Large intestine (tissue), 3 donors: ENCODE measurements around the gene RBM39. TPM values are rescaled to one million over a fixed set of nuclear protein-coding genes. Genes with fewer than 3 reads are reported as not detected.
A peak's percentile ranks its signal among the peaks of the same experiment; 100 is the strongest.
"Not testable (repeated sequence)": the region's sequence is repeated elsewhere in the genome, so short reads cannot be mapped to it uniquely, and the experiment has no call there.

Source experiments
- DNase-seq, 2 donors: peaks; one replicate each; pipeline versions ENCODE4 v3.0.0 to v3.0.0-alpha.2; 2013
- H3K27ac ChIP-seq: one replicate; pipeline ENCODE4 v1.5.1; 2013; ENCODE audit warnings: low read length
- H3K27me3 ChIP-seq: 2 replicates; pipeline ENCODE4 v1.6.1; 2013; ENCODE audit warnings: low read length; ENCODE audit not compliant: control insufficient read depth, insufficient read depth
- H3K36me3 ChIP-seq: 2 replicates; pipeline ENCODE4 v1.6.1; 2013; ENCODE audit warnings: low read length; ENCODE audit not compliant: control insufficient read depth, insufficient read depth
- H3K4me1 ChIP-seq: one replicate; pipeline ENCODE4 v1.6.1; 2013; ENCODE audit warnings: low read length; ENCODE audit not compliant: control insufficient read depth, insufficient read depth
- H3K4me3 ChIP-seq: one replicate; pipeline ENCODE4 v1.5.1; 2013; ENCODE audit warnings: low read length
- H3K9me3 ChIP-seq: one replicate; pipeline ENCODE4 v1.6.1; 2013; ENCODE audit warnings: mild to moderate bottlenecking, low read depth, low read length, moderate library complexity; ENCODE audit not compliant: control insufficient read depth
- WGBS: methylation state at CpG from one replicate; pipeline ENCODE4 v1.1.5; 2013; ENCODE audit warnings: low lambda C conversion rate; ENCODE audit not compliant: insufficient coverage; 5-methylcytosine and 5-hydroxymethylcytosine counted together
- polyA plus RNA-seq: library from polyadenylated mRNA; unstranded; fragments of 120-200 nt; gene quantifications from one replicate; pipeline ENCODE4 v1.2.1, GENCODE V29; 2013

RBM39 gene
- polyA plus RNA-seq, 1 donor: 429 TPM

DNA sequence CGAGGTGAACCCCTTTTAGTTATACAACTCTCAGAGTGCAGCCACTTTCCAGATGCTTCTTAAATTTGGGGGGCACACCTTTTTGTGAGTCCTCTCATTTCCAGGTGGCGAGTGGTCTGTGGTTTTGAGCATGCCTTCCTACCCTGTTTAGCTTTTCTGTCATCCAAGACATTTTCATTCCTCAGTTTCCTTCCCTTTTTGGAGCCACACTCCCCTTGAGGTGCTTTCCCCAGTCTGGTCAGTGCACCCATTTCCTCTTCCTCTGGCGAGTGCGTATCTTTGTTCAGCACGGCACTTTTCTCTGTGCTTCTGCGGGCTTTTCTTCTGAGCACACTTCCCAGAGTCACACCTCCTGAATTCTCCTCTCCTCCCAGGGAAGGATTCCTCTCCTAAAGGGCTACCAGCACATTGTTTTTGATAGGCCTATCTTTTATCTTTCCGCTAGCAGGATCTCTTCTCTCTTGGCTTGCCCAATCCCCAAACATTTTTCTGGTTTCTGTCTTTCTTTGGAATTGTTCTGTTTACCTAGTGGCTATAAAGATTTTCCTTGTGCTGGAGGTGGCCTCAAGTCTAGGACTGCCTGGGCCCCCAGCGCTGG lies 31.2 kb upstream of the RBM39 start:
- H3K27me3 ChIP-seq: no peaks in the 10 kb centered on the region
- peaks cover 4% of the 10 kb centered on the region for H3K36me3 ChIP-seq
- peak overlapping the region; percentile 73 for H3K4me3 ChIP-seq
- DNase-seq: peak; percentile 12 to 41
- H3K4me1 ChIP-seq: peaks cover 28% of the 10 kb centered on the region
- peaks cover 6% of the 10 kb centered on the region for H3K9me3 ChIP-seq
- H3K27ac ChIP-seq: peak overlapping the region; percentile 77
- WGBS: 25% methylated on average over 5 of the region's 8 CpGs

DNA sequence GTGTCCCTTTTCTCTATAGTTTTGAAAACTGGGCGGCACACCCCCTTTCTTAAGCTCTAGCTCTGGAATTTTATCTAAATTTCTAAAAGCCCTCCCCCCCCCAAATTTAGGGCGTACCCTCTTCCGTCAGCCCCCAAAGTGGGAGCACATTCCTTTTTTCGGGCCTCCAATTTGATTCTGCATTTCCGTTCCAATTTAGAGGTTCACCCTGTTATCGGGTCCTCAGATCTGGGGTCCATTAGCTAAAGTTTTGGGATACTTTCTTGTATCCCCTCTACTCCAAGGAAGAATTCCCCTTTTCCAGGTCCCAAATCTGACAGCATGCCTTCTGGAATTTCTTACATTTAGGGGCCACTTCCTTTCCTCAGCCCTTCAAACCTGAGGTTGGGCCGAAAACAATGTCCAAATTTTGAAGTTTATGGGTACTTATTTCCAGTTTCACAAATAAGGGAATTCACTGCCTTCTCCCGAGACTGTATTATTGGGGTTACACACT lies 30.6 kb upstream of the RBM39 start:
- DNase-seq: peak in 1 of 2 donors; percentile 15
- Histone ChIP-seq H3K36me3 (peaks cover 4% of the 10 kb centered on the region), H3K9me3 (peaks cover 6% of the 10 kb centered on the region), H3K4me1 (peaks cover 28% of the 10 kb centered on the region), H3K27ac (peak overlapping the region; percentile 77), H3K27me3 (no peaks in the 10 kb centered on the region), H3K4me3 (peak overlapping the region; percentile 73)
- WGBS: no CpG with 5 or more reads among the region's 8 CpGs

DNA sequence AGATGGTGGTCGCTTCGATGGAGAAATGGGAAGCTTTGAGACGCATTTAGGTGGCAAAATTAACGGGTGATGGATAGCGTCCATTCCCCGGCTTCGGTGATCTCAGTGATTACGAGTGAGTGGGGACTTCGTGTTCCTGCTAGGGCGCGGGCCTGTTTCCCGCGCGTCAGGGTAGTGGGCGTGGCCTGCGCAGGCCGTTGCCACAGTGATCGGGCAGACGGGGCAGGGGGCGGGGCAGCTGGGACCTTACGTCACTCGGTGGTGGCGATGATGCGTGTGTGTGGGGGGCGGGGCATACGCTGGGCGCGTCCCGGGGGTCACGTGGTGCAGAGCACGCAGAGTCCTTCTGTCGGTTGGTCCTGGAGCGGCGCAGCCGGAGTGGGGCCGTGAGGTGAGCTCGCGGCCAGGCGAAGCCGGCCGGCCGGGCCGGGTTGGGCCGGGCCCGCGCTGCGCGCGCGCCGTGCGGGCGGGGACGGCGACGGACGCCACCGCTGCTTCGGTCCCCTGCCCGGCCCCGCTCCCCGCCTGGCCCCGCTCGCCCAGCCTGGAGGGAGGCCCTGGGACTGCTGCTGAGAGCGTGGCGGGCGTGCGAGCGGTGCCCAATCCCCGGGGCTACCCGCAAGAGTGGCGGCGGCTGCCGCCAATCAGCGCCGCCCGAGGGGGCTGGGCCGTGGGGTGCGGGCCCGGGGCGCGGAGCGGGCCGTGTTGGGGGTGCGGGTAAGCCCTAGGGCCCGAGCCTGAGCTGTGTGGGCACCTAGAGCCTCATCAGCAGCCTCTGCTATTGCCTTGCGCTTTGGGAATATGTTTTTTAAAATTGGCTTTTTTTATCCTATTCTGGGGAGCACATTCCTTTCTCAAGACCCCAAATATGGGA lies 29.9 kb upstream of the RBM39 start, which contains the start of gene PHF20:
Gene PHF20 (plus strand): TSS at position 327 of the 874 bp plus-strand sequence. CDS start 29,508 bp downstream, outside the sequence.
- H3K4me1 ChIP-seq: peaks cover 28% of the 10 kb centered on the region
- 0% methylated on average over 1 of the region's 87 CpGs for WGBS

DNA sequence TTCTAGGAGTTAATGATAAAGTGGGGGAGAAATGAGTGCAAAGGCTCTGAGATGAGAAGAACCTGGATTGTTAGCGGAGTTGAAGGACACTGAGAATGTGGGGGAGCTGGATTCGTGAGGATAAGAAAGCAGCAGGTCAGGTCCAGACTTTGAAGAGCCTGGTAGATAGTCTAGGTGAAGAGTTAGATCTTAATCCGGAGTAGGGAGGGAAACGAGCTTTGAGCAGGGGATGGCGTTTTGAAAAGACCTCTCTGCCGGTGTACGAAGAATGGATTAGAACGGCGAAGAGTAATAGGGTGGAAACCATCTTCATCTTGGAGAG lies 29.3 kb upstream of the RBM39 start:
- Histone ChIP-seq H3K27me3 (no peaks in the 10 kb centered on the region), H3K9me3 (peaks cover 6% of the 10 kb centered on the region), H3K4me1 (peaks cover 24% of the 10 kb centered on the region), H3K4me3 (peak overlapping the region; percentile 20), H3K36me3 (peaks cover 4% of the 10 kb centered on the region), H3K27ac (peak overlapping the region; percentile 70)
- 71% methylated on average over 4 of the region's 9 CpGs for WGBS
- DNase-seq: no peak

More for the DNA sequence above, 29.9 kb upstream of the RBM39 start, which contains the start of gene PHF20:
- H3K4me3 ChIP-seq: peak within 1 kb of the TSS; percentile 73
- DNase-seq: peak; percentile 98
- H3K9me3 ChIP-seq: peaks cover 6% of the 10 kb centered on the region
- H3K27me3 ChIP-seq: no peaks in the 10 kb centered on the region
- H3K36me3 ChIP-seq: peaks cover 4% of the 10 kb centered on the region
- peak within 1 kb of the TSS; percentile 77 for H3K27ac ChIP-seq

DNA sequence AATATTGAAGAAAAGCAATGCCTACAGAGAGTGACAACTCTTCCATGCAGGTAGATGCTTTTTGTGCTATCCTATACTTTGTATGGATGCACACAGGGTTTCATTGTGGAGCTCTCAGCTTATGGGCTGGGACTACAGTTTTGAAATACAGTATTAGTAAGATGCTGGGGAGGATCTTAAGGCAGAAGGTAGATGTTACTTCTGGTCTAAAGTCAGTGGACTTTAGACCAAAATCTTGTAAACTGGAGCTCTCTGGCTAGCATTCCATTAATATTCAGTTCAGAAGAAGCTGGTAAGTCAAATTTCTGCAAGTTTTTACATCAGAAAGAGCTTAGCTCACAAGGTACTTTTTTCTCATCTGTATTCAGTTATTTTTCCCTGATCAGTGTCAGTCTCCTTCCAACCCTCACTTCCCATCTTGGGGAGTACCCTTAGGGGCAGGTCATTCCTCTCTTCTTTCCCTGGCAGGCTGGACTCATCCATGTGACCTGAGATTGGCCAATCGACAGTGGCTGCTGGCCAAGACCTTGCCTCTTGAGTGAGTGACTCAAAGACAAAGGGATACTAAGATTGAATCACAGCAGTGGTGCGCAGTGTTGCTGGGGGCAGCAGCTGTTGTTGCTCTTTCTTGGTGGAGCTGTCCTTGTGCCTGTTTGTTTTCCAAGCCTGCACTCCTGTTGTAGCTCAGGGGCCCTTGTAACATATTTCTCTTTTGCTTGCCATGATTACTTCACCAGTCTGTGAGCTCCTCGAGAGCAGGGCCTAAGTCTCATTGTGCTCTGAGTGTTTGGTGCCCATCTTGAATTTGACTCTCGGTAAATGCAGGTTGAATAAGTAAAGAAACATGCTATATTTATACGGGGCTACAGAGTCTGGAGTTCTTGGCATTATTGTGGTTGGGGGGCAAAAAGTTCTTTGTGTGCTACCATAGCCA lies 26.9 kb upstream of the RBM39 start:
- Histone ChIP-seq H3K27ac (peak overlapping the region; percentile 52), H3K4me3 (no peak overlapping the region), H3K36me3 (no peaks in the 10 kb centered on the region), H3K4me1 (peaks cover 24% of the 10 kb centered on the region), H3K27me3 (no peaks in the 10 kb centered on the region), H3K9me3 (peaks cover 6% of the 10 kb centered on the region)
- peak; percentile 74 to 82 for DNase-seq
- WGBS: no CpG with 5 or more reads among the region's 5 CpGs

DNA sequence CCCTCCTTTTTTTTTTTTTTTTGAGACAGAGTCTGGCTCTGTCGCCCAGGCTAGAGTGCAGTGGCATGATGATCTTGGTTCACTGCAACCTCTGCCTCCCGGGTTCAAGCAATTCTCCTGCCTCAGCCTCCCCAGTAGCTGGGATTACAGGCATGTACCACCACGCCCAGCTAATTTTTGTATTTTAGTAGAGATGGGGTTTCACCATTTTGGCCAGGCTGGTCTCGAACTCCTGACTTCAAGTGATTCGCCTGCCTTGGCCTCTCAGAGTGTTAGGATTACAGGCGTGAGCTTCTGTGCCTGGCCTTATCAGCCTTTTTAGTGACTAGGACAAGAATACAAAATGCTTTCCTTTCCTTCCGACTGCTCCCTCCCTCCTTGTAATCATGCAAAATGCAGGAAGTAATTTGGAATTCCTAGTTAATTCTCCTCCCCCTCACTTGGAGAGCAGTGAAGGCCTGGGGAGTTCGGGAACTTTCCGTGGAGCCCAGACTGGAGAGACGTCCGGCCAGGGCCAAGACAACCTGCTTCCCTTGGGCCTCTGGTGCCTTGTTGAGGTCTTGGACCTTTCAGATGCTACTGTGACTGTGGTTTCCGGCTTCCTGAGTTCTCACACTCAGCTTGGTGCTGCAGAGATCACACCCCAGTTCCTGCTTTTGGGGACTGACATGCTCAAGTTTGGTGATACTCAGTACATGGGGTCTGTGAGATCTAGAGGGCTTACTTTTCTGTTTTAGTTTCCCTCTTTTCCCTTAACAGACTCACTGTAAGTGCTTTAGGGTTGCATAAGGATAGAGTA lies 25.8 kb upstream of the RBM39 start:
- H3K4me3 ChIP-seq: no peak overlapping the region
- H3K27me3 ChIP-seq: no peaks in the 10 kb centered on the region
- H3K27ac ChIP-seq: peak overlapping the region; percentile 52
- H3K4me1 ChIP-seq: peaks cover 17% of the 10 kb centered on the region
- DNase-seq: peak; percentile 25 to 29
- peaks cover 6% of the 10 kb centered on the region for H3K9me3 ChIP-seq
- H3K36me3 ChIP-seq: no peaks in the 10 kb centered on the region
- WGBS: no CpG with 5 or more reads among the region's 12 CpGs

DNA sequence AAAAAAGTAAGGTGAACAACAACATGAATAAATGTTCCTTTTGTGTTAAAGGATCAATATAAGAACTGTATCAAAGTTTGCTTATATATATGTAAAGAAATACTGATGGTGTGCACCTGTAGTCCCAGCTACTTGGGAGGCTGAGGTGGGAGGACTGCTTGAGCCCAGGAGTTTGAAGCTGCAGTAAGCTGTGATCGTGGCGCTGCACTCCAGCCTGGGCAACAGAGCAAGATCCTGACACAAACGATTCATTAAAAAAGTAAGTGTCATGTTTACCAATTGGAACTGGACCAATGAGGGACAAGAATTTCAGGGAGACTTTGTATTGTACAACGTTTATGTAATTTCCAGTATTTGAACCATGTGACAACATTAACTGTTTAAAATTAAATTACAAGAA lies 24.8 kb upstream of the RBM39 start:
- WGBS: no CpG with 5 or more reads among the region's 4 CpGs
- no peaks in the 10 kb centered on the region for H3K27me3 ChIP-seq
- no peaks in the 10 kb centered on the region for H3K36me3 ChIP-seq
- DNase-seq: no peak
- H3K4me1 ChIP-seq: peaks cover 13% of the 10 kb centered on the region
- H3K4me3 ChIP-seq: no peak overlapping the region
- H3K27ac ChIP-seq: no peak overlapping the region
- peaks cover 6% of the 10 kb centered on the region for H3K9me3 ChIP-seq

DNA sequence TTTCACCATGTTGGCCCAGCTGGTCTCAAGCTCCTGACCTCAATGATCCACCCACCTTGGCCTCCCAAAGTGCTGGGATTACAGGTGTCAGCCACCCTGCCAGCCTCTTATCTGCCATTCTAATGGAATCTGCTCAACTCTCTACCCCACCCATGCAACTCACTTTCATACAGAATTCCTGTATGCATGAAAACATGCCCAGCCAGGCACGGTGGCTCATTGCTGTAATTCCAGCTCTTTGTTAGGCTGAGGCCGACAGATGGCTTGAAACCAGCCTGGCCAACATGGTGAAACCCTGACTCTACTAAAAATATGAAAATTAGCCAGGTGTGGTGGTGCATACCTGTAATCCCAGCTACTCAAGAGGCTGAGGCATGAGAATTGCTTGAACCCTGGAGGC lies 22.9 kb upstream of the RBM39 start:
- WGBS: no CpG with 5 or more reads among the region's 2 CpGs
- H3K27ac ChIP-seq, DNase-seq: not testable (repeated sequence)

DNA sequence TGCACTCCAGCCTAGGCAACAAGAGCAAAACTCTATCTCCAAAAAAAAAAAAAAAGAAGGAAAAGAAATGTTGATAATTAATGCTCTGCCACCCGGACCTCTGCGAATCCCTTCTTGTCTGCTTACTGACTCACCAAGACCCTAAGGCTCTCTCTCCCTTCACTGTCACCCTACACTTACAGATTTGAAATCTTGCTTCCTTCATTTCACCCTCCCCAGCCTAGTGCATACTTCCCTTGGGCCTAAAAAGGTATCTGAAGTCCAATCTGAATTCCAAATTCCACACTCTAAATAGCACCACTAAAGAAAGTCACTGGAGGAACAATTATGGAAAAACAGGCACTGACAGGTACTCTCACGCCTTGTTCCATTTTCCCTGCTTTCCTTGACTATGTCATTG lies 20.4 kb upstream of the RBM39 start:
- no peak for DNase-seq
- Histone ChIP-seq H3K9me3 (no peaks in the 10 kb centered on the region), H3K4me3 (no peak overlapping the region), H3K27ac (no peak overlapping the region), H3K4me1 (no peaks in the 10 kb centered on the region), H3K36me3 (no peaks in the 10 kb centered on the region), H3K27me3 (no peaks in the 10 kb centered on the region)
- WGBS: no CpG with 5 or more reads among the region's 3 CpGs

More for the DNA sequence above, 22.9 kb upstream of the RBM39 start:
- not testable (repeated sequence) for H3K9me3 ChIP-seq, H3K4me1 ChIP-seq, H3K36me3 ChIP-seq, H3K4me3 ChIP-seq, H3K27me3 ChIP-seq
